Glutamatergic neuron (in vitro differentiated cells): ENCODE results near the gene SORCS1. TPM values are rescaled to one million over a fixed set of nuclear protein-coding genes. Genes with fewer than 3 reads are reported as not detected.

Experiments
- DNase-seq: peaks from one replicate; pipeline ENCODE4 v3.0.0; 2022
- H3K27ac Mint-ChIP-seq: one replicate; pipeline ENCODE4 v1.8.0; 2020; ENCODE audit warnings: mild to moderate bottlenecking, mixed read lengths, inconsistent platforms; ENCODE audit not compliant: unreplicated experiment
- H3K27me3 Mint-ChIP-seq: one replicate; pipeline ENCODE4 v1.8.0; 2020; ENCODE audit warnings: mild to moderate bottlenecking, moderate library complexity, mixed read lengths, inconsistent platforms; ENCODE audit not compliant: unreplicated experiment
- H3K36me3 Mint-ChIP-seq: one replicate; pipeline ENCODE4 v1.8.0; 2020; ENCODE audit warnings: mild to moderate bottlenecking, mixed read lengths, inconsistent platforms; ENCODE audit not compliant: unreplicated experiment
- H3K4me1 Mint-ChIP-seq: one replicate; pipeline ENCODE4 v1.8.0; 2020; ENCODE audit warnings: mild to moderate bottlenecking, low read depth, mixed read lengths, inconsistent platforms; ENCODE audit not compliant: unreplicated experiment
- H3K4me3 Mint-ChIP-seq: one replicate; pipeline ENCODE4 v1.8.0; 2020; ENCODE audit warnings: mild to moderate bottlenecking, mixed read lengths, inconsistent platforms; ENCODE audit not compliant: unreplicated experiment
- H3K9me3 Mint-ChIP-seq: one replicate; pipeline ENCODE4 v1.8.0; 2020; ENCODE audit warnings: mild to moderate bottlenecking, moderate library complexity, mixed read lengths, inconsistent platforms; ENCODE audit not compliant: unreplicated experiment
- total RNA-seq: library from RNA; stranded (reverse); fragmentation: NEBNext Ultra II Directional; extraction: Animal tissue kit (Norgen Biotek cat#: 25700); gene quantifications from one replicate; pipeline ENCODE4 v1.2.1, GENCODE V29; 2021; ENCODE audit not compliant: unreplicated experiment
- TF ChIP-seq, protein P1 (sequence below): fragments of 200-600 bp; sonication (generic); IDR thresholded peaks from one replicate; pipeline ENCODE4 v1.5.0; 2021; ENCODE audit not compliant: partially characterized antibody, unreplicated experiment

The SORCS1 gene
- total RNA-seq, 1 donor from 2014 or later, result 3.3 TPM

DNA sequence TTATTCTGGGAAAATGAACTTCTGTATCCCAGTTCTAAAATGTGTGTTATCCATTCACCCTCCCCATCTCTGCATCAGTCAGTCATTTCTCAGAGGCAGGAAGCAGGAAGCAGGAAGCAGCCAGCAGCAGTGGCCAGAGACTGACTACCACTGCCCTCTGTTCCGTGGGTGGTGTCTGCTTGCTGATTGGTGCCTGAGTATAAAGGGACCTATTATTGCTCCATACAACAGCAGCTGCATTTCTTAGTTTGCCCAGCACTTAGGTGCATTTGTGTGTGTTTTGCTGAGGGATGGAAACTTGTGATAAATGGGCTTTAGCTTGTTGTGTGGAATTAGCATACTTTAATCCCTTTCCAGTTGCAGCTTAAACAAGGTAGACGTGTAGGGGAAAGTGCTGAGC lies 582.2 kb downstream of the SORCS1 start:
- no peak for DNase-seq
- Mint-ChIP-seq H3K36me3 (no peaks in the 10 kb centered on the region), H3K27ac (no peak overlapping the region), H3K4me1 (peaks cover 2% of the 10 kb centered on the region), H3K4me3 (no peak overlapping the region), H3K9me3 (no peaks in the 10 kb centered on the region), H3K27me3 (no peaks in the 10 kb centered on the region)
- TF ChIP-seq, protein P1, sequence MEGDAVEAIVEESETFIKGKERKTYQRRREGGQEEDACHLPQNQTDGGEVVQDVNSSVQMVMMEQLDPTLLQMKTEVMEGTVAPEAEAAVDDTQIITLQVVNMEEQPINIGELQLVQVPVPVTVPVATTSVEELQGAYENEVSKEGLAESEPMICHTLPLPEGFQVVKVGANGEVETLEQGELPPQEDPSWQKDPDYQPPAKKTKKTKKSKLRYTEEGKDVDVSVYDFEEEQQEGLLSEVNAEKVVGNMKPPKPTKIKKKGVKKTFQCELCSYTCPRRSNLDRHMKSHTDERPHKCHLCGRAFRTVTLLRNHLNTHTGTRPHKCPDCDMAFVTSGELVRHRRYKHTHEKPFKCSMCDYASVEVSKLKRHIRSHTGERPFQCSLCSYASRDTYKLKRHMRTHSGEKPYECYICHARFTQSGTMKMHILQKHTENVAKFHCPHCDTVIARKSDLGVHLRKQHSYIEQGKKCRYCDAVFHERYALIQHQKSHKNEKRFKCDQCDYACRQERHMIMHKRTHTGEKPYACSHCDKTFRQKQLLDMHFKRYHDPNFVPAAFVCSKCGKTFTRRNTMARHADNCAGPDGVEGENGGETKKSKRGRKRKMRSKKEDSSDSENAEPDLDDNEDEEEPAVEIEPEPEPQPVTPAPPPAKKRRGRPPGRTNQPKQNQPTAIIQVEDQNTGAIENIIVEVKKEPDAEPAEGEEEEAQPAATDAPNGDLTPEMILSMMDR, result no peak

DNA sequence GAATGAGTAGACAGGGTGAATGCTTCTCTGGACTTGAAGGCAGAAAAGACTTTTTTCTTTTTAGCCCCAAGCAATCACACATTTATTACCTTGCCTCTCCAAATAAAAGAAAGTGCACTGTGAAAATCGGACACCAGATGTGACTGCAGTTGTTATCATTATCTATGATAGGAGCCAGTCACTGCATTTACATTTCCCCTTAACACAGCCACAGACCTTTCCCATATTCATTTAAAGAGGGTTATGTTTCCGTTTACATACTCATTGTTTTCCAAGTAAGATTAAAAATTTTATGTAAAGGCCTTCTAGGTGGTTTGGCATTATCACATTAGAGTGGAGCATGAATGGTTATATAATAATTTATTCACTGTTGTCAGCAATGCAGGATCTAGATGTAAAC lies 586.8 kb downstream of the SORCS1 start:
- no peak overlapping the region for H3K27ac Mint-ChIP-seq
- H3K9me3 Mint-ChIP-seq, result no peaks in the 10 kb centered on the region
- TF ChIP-seq, protein P1, result no peak
- peaks cover 3% of the 10 kb centered on the region for H3K27me3 Mint-ChIP-seq
- H3K36me3 Mint-ChIP-seq, result no peaks in the 10 kb centered on the region
- H3K4me3 Mint-ChIP-seq, result no peak overlapping the region
- peaks cover 2% of the 10 kb centered on the region for H3K4me1 Mint-ChIP-seq
- no peak for DNase-seq

DNA sequence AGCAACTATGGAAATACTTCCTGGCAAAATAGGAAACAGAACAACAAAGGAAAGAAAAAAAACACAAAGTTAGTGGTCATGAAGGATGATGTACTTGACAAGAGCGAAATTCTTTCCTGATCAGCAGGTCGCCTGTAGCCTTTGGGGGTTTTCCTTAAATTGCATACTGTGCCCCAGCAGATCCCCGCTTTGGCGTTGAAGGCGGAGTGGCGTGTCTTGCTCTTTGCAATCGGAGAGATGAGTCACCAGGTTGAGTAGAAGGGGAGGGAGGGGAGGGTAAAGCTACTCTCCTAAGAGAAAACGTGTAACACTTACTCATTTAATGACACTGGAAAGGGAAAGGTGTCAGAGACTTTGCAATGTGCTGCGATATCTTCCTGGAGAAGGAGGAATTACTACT lies 587.2 kb downstream of the SORCS1 start:
- Mint-ChIP-seq H3K4me3 (no peak overlapping the region), H3K4me1 (peaks cover 2% of the 10 kb centered on the region), H3K27me3 (peaks cover 3% of the 10 kb centered on the region), H3K9me3 (no peaks in the 10 kb centered on the region), H3K27ac (no peak overlapping the region), H3K36me3 (no peaks in the 10 kb centered on the region)
- TF ChIP-seq, protein P1, result no peak
- DNase-seq, result no peak

DNA sequence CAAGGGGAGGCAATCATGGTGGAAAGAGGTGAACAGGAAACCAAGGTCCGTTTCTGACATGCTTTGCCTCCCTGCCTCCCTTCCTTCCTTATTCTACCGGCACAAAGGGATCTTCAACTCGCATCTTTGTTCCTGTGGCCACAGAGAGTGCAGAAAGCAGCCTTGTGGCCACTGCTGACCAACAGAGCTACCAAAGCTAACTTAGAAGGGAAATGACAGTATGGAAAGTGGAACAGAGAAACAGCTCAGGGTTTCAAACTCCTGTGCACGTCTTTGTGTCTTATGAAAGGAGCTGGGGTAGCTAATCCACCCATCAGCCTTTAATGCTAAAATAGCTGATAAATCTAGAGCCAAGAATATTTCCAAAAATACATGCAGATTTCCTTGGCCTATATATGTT lies 588.0 kb downstream of the SORCS1 start:
- Mint-ChIP-seq H3K9me3 (no peaks in the 10 kb centered on the region), H3K27me3 (peaks cover 3% of the 10 kb centered on the region), H3K4me1 (peaks cover 2% of the 10 kb centered on the region), H3K4me3 (no peak overlapping the region), H3K36me3 (no peaks in the 10 kb centered on the region), H3K27ac (no peak overlapping the region)
- TF ChIP-seq, protein P1, result no peak
- no peak for DNase-seq

DNA sequence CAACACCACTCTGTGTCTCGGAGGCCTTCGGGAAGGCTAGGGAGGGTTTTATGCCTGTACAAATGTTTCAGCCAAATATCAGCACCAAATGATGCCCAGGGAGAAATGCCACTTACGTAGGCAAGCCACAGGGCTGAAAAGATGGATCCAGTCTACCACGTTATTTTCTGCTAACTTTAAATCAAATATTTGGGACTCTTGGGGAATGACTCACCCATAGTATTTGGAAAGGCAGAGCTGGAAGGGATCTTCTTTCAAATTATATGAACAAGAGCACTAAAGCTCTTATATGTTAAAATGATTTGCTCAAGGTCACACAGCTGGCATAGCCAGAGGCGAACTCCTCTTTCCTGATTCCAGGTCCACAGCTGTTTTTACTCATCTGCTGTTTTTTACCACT lies 591.4 kb downstream of the SORCS1 start:
- no peak overlapping the region for H3K27ac Mint-ChIP-seq
- peaks cover 3% of the 10 kb centered on the region for H3K9me3 Mint-ChIP-seq
- DNase-seq, result no peak
- H3K4me3 Mint-ChIP-seq, result no peak overlapping the region
- H3K4me1 Mint-ChIP-seq, result no peaks in the 10 kb centered on the region
- TF ChIP-seq, protein P1, result no peak
- peaks cover 3% of the 10 kb centered on the region for H3K27me3 Mint-ChIP-seq
- H3K36me3 Mint-ChIP-seq, result no peaks in the 10 kb centered on the region
